Measurements from ENCODE around the gene GRB10.

The GRB10 gene

DNA sequence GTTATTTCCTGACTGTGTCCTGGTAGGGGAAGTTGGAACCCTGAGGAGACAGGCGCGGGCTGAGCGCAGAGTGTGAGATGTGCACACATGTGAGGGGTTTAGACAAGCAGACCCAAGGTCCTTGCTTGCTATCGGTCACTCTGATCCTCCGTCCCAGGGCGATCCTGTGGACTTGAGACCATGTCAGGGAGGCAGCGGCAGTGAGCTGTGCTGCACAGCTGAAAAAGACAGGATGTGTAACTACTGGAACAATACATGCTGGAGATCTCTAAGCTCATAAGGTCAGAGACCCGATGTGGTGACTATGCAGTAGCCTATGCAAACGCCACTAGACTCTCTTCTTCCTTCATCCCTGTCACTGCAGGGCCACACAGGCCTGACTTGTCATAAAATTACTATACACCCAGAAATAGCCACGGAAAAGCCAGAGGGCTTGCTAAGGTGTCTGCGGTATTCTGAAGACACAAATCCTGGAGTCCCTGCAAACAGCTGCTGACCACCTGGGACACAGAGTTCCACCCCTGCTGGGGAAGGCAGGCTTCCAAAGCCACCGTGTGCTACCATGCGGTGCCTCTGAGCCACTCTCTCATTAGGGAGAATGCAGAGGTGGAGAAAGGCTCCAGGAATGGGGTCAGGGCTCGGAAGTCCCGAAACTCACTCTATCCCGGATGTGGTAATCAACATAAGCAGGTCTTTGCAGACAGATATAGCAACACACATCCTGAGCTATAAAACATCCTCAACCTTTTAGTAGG is 126.4 kb downstream of the GRB10 start:
- in situ Hi-C loops (cut with HindIII; ENCODE audit: low pct_ligation_motif_present, low pct_unique_long_range_greater_than_20kb, low sequenced_read_pairs) = no loop called here
- no peak for DNase-seq

DNA sequence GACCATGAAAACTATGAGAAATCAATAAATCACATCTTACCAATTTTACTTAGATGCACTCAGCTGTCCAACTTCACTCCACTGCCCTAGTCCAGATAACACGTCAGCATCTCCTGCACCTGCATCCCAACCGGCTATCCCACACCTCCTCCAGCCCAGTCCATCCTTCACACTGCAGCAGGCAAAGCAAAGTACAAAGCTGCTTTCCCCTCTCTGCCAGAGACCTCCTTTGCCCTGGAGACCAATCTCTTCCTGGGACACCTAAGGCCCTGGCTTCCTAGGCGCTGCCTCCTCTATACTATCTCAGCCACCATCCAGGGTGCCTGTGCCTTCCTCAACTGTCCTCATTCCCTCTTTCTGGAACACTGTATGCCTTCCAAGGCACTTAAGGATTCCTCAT is 127.2 kb downstream of the GRB10 start:
- DNase-seq = no peak
- in situ Hi-C loops (cut with HindIII; ENCODE audit: low pct_ligation_motif_present, low pct_unique_long_range_greater_than_20kb, low sequenced_read_pairs) = no loop called here

DNA sequence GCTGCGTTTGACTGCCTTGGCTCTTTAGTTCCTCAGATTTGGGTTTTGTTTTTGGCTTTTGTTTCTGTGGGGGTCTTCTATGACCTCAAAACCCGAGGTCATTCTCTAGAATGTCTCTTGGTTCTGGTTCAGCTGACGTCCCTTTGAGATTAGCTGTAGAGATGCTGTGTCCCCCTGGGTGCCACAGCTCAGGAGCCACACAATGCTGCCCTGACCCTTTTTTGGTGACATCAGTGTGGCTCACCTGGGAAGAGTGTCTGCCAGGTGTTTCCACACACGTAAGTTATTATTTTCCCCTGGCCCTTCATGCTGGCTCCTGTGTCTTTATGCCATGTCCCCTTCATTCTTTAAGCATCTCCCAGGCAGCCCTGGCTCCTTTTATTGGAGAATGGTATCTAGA is 127.7 kb downstream of the GRB10 start:
- DNase-seq = no peak
- in situ Hi-C loops (cut with HindIII; ENCODE audit: low pct_ligation_motif_present, low pct_unique_long_range_greater_than_20kb, low sequenced_read_pairs) = no loop called here

DNA sequence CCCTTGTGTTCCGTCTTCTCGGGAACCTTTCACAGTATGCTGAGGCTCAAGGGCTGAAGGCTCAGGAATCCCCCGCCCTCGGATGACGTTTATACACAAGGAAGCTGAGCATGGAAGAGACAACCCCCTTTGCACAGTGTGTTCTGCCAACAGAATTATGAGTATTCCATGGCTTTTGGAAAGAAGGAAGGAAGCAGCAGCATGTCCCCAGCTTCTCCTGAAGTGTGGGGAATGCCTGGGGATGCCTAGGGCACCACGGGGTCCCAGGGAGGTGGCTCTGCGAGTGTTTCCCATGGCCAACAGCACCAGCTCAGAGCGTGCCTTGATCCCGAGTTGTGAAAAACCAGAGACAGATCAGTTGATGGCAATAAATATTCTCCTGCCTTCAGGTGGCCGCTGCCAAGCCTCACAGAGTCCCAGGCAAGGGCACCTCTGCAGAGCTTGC is 128.7 kb downstream of the GRB10 start:
- DNase-seq = no peak
- in situ Hi-C loops (cut with HindIII; ENCODE audit: low pct_ligation_motif_present, low pct_unique_long_range_greater_than_20kb, low sequenced_read_pairs) = no loop called here

GRCh38 chr7:50653126-50653864 is 129.4 kb downstream of the GRB10 start:
- no peak for DNase-seq
- in situ Hi-C loops (cut with HindIII; ENCODE audit: low pct_ligation_motif_present, low pct_unique_long_range_greater_than_20kb, low sequenced_read_pairs) = no loop called here

- in situ Hi-C loops (cut with HindIII; ENCODE audit: low pct_ligation_motif_present, low pct_unique_long_range_greater_than_20kb, low sequenced_read_pairs) = no loop called here
- DNase-seq = no peak
Measured at GRCh38 chr7:50652400-50653125, 130.1 kb downstream of the GRB10 start.

GRCh38 chr7:50651271-50651989 is 131.3 kb downstream of the GRB10 start:
- in situ Hi-C loops (cut with HindIII; ENCODE audit: low pct_ligation_motif_present, low pct_unique_long_range_greater_than_20kb, low sequenced_read_pairs) = no loop called here
- no peak for DNase-seq

DNA sequence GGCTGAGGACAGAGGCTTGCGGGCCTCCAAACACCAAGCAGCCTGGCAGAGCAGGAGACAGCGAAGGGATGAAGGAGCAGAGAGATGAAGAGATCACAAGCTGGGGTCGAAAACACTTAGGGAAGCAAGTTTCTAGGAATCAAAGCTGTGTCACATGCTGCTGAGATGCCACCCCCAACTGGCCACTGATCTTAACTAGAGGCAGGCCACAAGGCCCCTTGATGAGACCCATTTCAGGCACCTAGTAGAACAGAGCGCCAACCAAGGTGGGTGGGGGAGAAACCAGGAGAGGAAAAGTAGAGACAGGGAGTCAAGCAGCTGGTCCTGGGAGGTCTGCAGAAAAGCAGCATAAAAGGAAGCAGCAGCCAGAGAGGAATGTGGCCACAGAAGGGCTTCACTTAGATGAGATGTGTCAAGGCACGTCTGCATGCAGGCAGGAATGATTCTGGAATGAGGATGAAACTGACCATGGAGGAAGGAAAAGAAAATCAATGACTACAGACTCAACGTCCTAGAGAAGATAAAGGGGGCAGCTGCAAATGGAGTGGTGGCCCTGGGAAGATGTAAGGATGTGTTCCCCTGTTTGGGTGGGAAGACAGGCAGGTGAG is 132.5 kb downstream of the GRB10 start:
- DNase-seq = no peak
- in situ Hi-C loops (cut with HindIII; ENCODE audit: low pct_ligation_motif_present, low pct_unique_long_range_greater_than_20kb, low sequenced_read_pairs) = no loop called here

DNA sequence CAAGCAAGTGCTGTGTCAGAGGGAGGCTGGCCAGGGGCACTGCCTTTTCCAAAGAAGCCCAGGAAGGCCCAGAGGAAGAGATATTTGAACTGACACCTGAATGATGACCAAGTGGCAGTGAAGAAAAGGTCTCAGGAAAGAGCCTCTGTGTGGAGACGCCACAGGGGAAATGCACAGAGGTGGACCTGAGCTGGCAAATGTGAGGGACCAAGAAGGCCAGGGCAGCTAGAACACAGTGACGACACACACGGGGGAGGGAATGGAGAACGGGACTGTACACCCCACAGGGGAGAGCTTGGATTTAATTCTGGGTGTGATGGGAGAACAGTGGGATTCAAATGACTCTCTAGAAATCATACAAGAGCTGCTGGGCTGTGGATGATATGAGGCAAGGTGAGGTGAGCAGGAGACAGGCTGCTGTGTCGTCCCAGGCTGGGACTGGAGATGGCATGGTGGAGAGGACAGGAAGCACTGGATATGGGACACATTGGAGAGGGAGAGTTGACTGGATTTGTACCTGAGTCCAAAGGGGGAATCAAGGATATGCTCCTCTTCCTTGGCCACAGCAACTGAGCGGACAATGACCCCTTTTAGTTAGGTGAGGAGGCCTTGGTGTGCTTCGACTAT is 133.3 kb downstream of the GRB10 start:
- no peak for DNase-seq
- in situ Hi-C loops (cut with HindIII; ENCODE audit: low pct_ligation_motif_present, low pct_unique_long_range_greater_than_20kb, low sequenced_read_pairs) = no loop called here

DNA sequence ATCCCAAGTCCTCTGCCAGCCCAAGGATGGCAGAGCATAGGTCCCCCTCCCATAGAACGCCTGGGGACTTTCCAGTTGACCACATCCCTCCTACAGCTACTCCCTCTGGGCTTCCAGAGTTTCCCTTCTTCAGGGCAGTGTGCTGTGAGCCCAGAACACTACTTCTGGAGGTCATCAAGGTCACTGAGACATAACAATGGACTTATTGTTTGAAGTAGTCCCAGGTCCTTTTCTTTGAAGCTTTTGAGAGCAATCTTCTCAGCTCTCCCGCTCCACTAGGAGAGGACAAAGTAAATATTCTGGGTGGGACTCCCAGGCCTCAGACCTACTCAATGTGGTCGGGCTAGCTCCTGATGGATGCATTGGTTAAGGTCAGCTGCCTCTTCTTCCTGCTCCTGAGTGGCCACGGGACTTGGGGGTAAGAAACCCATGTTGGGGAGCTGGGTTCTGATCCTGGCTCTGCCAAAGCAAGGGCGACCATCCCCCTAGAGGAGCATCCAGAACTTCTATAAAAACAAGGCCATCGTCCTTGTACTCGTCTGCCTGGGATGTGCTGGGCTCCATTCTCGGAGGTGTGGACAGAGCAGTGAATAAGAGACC is 134.0 kb downstream of the GRB10 start:
- DNase-seq = no peak
- in situ Hi-C loops (cut with HindIII; ENCODE audit: low pct_ligation_motif_present, low pct_unique_long_range_greater_than_20kb, low sequenced_read_pairs) = no loop called here

DNA sequence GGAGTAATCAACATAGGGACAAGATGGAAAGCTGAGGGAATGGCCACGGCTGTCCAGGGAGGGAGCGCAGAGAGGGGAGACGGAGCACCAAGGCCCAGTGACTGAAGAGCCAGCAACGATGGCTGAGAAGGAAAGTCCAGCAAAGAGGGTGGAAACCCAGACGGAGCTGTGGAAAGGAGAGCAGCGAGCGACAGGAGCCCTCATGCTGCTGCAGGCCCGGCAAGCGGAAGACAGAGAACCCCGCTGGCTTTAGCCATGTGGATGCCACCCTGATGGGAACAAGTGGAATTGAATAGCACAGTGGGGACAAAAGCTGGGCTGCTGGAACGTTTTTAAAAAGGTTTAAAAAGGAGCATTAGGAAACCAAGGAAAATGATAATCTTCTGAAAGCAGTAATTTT is 134.6 kb downstream of the GRB10 start:
- no peak for DNase-seq
- in situ Hi-C loops (cut with HindIII; ENCODE audit: low pct_ligation_motif_present, low pct_unique_long_range_greater_than_20kb, low sequenced_read_pairs) = no loop called here

- DNase-seq = no peak
- in situ Hi-C loops (cut with HindIII; ENCODE audit: low pct_ligation_motif_present, low pct_unique_long_range_greater_than_20kb, low sequenced_read_pairs) = no loop called here
Measured at GRCh38 chr7:50647286-50647980, 135.3 kb downstream of the GRB10 start.

GRCh38 chr7:50646069-50646468 is 136.6 kb downstream of the GRB10 start:
- in situ Hi-C loops (cut with HindIII; ENCODE audit: low pct_ligation_motif_present, low pct_unique_long_range_greater_than_20kb, low sequenced_read_pairs) = no loop called here
- DNase-seq = no peak

GRCh38 chr7:50645186-50645585 is 137.5 kb downstream of the GRB10 start:
- in situ Hi-C loops (cut with HindIII; ENCODE audit: low pct_ligation_motif_present, low pct_unique_long_range_greater_than_20kb, low sequenced_read_pairs) = no loop called here
- DNase-seq = no peak

DNA sequence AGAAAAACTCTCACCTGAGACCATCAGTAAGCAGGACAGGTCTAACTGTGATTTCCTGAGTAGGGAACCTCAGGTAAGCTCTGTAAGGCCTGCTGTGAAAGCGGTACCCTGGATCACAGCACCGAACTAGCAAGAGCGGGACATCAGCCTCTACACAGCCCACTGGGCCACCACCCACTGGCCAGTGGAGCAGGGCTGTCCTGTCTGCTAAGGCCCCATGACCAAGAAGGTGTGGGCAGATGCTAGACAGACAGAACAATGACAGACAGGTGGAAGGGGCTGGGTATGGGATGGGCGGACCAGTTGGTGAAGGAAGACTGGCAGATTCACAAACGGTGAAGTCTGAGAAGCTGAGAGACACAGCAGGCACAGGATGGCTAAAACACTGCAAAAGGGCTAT is 138.1 kb downstream of the GRB10 start:
- in situ Hi-C loops (cut with HindIII; ENCODE audit: low pct_ligation_motif_present, low pct_unique_long_range_greater_than_20kb, low sequenced_read_pairs) = no loop called here
- no peak for DNase-seq

- in situ Hi-C loops (cut with HindIII; ENCODE audit: low pct_ligation_motif_present, low pct_unique_long_range_greater_than_20kb, low sequenced_read_pairs) = no loop called here
Measured at GRCh38 chr7:50644114-50644513, 138.6 kb downstream of the GRB10 start.

More at GRCh38 chr7:50644114-50644513, 138.6 kb downstream of the GRB10 start:
- no peak for DNase-seq

Measured in ACHN (cell line).